ENCODE results near the gene EHMT1.
"Not testable (repeated sequence)": the region's sequence is repeated elsewhere in the genome, so short reads cannot be mapped to it uniquely, and the experiment has no call there.

The EHMT1 gene

DNA sequence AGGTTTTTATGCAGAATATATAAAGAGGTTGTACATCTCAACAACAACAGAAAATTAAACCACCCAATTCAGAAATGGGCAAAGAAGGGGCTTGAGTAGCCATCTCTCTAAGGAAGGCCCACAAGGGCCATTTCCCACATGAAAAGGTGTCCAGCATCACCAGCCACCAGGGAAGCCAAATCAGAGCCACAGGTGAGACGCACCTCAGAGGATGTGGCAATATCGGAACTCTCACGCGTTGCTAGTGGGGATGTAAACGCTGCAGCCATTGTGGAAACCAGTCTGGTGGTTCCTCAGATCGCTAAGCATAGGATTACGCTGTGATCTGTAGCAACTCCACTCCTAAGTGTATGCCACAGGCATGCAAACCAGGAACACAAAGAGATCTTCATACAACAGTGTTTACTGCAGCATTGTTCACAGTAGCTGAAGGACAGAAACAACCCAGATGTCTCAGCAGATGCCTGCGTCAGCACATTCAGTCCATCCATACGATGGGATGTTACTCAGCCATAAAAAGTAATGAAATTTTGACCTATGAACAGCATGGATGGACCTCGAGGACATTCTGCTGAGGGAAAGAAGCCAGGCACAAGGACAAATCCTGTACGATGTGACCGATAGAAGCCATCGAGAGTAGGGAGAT is 174.5 kb downstream of the EHMT1 start:
- DNase-seq: no peak

DNA sequence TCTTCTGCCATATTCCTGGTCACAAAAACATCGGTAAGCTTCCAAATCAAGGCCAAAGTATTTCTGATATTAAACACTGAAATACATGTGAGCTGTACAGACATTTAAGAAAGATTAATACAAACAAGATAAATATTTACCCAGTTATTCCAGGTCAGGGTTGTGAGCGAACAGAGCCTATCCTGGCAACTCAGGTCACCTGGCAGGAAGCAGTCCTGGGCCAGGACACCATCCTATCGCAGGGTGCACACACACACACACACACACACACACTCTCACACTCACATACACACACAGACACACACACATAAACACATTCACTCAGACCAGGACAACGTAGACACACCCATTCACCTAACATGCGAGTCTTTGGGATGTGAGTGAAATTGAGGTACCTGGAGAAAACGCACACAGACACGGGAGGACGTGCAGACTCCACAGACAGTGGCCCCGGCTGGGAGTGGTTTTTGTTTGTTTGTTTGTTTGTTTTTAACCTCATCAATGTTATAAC is 176.4 kb downstream of the EHMT1 start:
- DNase-seq: no peak

DNA sequence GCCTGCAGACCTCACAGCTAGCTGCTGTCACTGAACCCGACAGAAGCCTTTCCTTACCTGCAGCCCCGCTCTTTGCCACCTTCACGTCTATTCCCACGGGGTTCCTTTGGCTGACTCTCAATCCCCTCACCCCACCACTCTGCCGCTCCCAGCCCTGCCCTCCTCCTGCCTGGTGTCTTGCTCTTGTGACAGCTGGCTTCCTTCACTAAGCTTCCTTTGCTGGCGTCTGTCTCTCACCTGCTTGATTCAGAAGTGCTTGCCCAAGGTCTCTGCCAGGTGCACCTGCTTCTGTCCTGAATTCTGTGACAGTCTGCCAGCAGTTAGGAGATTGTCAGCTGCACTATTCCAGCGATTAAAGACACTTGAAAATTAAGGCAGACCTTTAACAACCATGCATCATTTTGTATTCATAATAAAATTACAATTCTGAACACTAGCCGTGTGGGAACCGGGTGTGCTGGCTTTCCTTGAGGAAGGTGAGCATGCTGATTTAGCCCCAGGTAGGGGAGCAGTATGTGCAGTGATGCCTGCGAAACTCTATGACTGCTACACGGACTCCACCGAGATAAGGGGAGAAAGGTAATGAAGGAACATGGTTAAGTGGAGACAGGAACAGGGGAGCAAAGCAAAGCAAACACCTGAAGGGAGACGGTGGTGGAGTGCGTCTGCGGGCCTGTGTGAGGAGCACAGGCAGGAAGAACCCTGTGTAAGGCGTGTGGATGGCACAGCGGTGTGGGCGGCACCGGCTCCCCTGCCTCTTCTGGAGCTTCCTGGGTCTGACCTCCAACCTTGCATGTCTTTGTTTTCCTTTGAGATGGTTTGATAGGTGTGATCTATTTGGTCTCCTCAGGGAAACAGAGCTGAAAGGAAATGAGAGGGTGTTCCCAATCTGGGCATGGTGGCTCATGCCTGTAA is 178.7 kb downstream of the EHMT1 start:
- DNase-seq: no peak

DNA sequence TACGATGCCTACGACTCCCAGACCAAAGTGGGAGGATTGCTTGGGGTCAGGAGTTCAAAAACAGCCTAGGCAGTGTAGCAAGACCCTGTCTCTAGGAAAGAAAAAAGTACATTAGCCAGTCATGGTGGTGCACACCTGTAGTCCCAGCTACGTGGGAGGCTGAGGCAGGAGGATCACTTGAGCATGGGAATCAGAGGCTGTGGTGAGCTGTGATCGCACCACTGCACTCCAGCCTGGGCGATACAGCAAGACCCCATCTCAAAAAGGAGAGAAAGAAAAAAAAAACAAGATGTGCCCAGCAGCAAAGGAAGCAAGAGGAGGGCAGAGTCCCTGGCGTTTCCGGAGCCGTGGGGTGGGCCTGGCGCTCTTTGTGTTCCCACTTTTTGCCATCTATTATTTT is 179.3 kb downstream of the EHMT1 start:
- DNase-seq: no peak

DNA sequence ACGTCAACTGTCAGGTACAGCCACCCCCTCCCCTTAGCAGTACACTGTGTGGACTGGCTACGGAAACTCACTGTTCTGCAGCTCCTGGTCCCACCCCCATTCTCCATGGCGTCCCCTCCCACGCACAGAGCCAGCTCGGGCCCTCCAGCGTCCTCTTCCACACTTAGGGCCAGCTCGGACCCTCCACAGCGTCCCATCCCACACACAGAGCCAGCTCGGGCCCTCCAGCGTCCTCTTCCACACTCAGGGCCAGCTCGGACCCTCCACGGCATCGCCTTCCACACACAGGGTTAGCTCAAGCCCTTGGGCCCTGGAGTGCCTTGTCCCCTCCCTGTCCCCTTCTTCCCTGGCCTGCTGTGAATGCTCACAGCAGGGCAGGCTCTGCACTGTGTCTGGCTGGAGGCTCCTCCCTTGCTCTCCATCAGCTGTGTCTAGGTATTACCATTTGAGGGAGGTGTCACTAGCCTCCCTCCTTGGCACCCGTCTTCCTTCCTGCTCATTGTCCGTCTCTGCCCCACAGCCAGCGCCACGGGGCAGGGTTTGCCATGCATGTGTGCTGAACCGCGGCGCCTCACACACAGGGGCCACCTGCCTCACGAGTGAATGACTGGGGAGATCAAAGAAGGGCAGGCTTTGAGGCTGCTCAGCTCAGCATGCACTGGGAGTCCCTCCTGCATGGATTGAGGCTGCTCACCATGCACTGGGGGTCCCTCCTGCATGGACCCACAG is 180.3 kb downstream of the EHMT1 start:
- DNase-seq: no peak

DNA sequence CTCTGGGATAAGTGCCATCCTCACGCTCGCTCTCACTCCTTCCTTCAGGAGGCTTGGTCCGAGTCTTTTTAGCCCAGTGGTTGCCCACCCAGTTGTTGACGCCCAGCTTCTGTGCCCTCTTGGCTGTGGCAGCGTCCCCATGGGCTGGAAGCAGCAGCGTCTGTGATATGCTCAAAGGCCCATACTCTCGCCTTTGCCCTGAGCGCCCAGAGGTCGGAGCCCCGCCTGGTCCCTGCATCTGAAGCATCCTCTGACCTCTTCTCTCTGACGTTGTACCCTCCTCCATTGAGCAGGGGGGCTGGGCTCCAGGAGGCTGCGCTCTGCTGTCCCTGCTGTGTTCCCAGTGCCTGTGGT is 180.8 kb downstream of the EHMT1 start:
- no peak for DNase-seq

DNA sequence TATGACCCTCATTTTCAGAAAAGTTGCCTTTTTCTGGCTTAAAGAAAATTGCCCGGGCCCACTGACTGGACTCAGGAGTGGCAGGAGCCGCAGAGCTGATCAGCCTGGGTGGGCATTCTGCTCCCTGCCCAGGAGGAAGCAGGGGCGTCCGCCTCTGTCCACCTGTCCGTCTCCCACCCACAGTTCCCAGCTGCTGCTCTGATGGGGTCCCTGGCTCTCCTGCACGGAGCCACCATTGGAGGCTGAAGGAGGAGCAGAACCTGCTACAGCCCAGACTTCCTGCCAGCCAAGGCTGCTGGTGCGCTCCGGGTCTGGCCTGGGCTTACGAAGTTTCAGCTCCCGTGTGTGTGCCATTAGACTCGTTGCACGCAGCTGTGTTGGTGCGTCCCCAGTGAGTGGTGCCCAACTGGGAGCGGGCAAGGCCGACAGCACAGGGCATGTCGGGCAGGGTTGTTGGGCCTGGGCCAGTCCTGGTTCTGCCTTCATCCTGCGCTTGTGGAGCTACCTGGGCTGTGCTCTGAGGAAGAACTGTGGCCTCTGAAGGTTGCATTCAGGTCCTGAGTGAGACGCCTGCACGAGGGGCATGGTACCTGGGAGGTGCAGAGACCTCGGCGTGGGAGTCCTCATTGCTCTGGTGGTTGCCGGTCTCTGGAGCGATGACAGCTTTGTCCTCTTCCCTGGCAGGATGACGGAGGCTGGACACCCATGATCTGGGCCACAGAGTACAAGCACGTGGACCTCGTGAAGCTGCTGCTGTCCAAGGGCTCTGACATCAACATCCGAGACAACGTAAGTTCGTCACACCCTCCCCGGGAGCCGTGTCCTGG is 181.6 kb downstream of the EHMT1 start:
- no peak for DNase-seq

DNA sequence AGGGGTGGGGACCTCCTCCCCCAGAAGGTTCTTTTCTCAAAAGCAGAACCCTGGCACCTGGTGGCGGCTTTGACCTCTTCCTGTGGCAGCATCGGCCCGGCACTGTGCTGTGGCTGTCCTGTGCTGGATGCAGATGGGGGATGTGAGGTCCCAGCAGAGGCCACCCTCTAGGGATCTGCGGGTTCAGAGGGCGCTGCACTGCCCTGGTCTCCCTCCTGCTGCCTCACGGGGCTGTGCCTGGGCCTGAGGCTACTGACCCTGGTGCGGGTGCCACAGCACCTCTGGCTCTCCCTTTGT is 182.2 kb downstream of the EHMT1 start:
- no peak for DNase-seq

DNA sequence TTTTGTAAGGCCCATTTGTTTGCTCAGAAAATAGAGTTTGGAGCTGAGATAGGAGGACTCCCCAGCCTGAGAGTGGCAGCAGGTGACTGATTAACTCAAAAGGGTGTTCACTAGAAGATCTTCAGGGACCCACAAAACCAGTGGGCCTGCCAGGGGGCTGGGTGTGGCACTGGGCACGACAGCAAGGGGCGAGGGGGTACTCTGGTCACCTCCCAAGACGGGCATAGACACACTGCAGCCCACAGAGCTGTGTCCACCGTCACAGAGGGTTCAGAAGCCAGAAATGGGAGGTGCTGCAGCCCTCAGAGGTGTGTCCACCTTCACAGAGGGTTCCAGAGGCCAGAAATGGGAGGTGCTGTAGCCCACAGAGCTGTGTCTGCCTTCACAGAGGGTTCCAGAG is 183.2 kb downstream of the EHMT1 start:
- no peak for DNase-seq

DNA sequence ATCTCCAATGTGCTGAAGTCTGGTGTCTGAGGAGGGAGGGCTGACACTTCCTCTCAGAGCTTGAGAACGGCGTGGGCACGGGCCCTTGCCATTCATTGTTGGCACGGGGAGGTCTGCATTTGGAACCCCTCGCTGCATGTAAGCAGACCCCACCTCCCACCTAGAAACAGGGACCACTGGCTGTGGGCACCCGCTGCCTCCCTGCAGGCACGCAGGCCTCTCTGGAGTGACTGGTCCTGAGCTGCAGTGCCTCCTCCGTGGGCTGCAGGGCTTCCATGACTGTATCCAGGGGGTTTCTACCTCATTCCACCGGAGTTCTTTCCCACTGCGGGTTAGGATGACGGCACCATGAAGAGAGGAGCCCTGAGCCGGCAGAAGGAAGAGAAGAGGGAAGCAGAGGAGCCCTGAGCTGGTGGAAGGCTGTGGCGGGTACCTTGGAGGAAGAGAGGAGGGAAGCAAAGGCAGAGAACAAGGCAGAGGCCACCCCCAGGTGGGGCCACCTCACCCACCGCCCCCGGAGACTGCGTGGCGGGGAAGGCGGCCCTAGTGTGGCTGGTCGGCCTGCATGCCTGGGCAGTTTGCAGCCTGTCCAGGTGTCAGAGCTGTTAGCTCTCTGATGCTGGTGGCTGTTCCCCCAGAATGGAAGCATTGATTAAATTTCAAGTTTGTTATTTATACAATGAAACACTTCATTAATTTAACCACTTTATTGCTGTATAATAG is 183.9 kb downstream of the EHMT1 start:
- DNase-seq: no peak

DNA sequence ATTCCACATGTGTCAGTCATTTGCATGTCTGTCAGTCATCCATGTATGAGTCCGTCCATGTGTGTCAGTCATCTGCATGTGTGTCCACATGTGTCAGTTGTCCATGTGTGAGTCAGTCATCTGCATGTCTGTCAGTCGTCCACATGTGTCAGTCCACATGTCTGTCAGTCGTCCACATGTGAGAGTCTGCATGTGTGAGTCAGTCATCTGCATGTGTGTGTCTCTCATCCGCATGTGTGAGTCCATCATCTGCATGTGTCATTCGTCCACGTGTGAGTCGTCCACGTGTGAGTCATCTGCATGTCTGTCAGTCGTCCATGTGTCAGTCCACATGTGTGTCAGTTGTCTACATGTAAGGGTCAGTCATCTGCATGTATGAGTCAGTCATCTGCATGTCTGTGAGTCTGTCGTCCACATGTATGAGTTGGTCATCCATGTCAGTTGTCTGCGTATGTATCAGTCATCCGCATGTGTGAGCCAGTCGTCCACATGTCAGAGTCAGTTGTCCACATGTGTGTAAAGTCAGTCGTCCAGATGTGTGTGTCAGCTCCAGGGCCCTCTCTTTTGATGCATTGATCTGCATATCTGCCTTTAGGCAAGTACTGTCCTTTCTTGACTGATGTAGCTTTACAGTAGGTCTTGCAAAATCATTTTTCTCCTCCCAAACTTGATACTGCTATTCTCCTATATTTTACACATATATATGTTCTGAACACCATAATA is 186.3 kb downstream of the EHMT1 start:
- no peak for DNase-seq

DNA sequence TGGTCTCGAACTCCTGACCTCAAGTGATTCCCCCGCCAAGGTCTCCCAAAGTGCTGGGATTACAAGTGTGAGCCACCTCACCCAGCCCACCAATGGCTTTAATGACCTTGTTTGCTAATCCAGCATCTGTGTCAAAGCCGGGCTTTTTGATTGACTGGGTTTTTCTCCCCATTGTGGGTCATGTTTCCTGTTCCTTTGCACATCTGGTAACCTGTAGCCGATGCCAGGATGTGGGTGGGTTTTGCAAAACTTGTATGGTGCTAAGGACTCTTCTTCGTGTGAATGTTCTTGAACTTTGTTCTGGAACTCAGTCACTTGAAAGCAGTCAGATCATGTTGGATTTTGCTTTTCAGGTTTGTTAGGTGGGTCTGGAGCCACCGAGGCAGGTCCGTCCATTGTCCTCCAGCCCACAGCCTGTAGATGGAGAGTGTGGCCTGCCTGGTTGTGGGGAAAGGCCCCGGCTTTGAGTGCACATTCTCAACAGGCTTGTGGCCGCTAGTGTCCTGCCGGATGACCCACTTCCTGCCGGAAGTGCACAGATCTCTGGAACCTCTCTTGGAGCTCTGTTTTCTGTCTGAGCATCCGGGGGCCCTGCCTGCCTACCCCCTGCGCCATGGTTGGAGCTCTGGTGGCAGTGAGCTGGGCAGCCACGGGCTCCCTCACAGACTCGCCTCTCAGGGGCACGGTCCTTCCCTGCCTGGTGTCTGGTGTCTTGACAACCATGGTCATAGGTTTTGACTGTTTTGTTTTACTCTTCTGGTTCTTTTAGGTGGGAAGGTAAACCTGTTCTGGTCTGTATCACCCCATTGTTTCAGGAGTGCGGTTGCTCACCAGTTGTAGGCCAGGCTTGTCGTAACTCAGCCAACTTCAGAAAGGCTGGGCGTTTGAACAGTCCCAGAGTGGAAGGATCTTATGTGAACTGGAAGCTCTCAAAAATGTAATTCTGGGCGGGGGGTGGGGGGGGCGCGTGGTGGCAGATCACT is 189.2 kb downstream of the EHMT1 start:
- no peak for DNase-seq

DNA sequence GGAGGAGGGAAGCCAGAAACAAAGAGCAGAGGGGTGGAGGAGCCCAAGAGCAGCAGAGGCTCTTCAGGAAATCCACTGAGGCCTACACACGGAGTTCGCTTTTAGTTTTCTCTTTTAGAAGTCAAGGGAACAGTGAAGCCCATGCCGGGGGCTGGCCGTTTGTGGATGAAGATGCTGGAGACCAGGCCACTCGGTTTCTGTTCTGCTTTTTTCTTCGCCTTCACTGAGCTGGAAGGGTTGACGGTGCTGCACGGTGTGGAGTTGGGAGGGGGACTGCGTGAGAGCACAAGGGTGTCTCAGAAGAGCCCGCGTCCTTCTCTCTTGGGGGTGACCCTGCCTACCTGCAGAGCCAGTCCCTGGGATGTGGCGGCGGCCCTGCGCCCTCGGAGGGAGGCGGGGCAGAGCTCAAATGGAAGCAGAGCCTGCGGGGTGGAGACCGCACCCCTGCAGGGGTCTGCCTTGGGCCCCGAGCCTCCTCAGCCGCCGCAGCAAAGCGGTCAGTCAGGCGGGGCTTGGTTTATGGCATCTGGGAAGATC is 190.3 kb downstream of the EHMT1 start:
- no peak for DNase-seq

DNA sequence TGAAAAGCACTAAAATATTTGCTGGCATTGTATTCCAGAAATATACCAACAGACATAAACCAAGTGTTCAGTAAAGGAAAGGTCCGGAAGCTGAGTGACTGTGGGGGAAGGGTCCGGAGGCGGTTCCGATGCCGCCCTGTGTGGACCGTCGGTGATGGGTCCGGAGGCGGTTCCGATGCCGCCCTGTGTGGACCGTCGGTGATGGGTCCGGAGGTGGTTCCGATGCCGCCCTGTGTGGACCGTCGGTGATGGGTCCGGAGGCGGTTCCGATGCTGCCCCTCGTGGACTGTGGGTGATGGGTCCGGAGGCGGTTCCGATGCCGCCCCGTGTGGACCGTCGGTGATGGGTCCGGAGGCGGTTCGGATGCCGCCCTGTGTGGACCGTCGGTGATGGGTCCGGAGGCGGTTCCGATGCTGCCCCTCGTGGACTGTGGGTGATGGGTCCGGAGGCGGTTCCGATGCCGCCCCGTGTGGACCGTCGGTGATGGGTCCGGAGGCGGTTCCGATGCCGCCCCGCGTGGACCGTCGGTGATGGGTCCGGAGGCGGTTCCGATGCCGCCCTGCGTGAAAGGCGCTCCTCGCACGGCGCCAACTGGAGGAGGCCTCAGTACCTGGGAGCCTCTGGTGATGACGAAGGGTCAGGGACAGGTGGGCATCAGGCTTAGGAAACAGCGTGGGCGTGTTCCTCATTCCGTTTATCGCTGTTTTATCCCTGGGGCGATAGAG is 191.1 kb downstream of the EHMT1 start:
- not testable (repeated sequence) for DNase-seq

DNA sequence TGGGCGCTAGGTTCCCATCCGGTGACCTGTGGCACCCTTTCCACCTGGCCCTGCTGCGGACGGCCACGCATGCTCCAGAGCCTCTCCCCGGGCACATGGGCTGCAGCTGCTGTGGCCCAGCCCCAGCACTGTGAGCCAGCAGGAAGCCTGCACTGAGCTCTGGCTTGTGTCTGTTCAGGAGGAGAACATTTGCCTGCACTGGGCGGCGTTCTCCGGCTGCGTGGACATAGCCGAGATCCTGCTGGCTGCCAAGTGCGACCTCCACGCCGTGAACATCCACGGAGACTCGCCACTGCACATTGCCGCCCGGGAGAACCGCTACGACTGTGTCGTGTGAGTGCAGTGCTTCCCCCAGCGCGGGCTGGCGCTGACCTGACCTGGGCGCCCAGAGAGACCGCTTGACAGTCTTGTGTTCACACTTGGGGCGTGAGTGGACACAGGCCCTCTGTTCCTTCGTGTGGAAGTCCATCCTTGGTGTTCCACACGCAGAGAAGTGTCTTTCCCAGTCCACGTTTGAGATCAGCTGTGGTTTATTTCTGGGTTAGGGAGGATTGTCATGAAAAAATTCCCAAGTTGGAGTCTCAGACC is 192.6 kb downstream of the EHMT1 start:
- DNase-seq: no peak

DNA sequence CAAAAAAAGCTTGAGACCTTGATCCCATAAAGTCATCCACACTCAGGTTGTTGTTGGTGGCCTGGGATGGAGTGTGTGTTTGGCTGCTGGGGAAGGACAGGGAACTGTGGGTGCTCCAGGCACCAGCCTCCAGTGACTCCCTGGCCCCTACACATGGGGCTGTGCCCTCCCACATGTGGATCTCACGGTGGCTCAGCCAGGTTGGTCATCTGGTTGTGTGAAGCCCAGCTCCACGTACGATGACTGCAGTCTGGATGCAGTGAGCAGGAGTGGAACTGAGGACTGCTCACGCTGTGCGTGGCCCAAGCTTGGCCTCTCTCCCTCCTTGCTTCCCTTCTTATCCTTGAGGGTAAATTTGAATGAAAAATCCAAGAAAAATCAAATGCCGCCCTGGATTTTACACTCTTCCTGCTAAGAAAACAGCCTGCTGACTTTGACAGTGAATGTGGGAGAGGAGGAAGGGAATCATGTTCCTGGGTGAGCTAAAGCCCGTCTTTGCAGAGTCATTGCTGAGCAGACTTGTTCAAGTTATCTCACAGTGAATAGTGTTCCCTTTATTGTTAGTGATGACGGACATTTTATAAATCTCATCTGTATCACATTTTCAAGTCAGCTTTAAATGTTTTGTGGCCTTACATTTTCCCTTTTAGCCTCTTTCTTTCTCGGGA is 193.7 kb downstream of the EHMT1 start:
- DNase-seq: no peak

DNA sequence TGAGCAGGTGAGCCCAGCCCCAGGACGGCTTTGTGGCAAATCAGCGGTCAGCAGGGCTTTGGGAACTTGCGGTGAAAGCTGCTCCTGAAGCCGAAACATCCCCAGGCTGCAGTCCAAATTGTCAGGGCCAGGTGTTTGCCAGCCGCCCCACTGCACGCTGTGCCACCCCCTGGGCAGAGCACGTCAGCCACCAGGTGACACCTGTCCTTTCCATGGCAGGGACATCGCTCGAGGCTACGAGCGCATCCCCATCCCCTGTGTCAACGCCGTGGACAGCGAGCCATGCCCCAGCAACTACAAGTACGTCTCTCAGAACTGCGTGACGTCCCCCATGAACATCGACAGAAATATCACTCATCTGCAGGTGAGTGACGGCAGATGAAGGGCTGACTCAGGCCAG is 194.4 kb downstream of the EHMT1 start:
- no peak for DNase-seq
